Esophagus squamous epithelium (tissue), 5 donors: ENCODE results near the gene UBE2F. TPM values are rescaled to one million over a fixed set of nuclear protein-coding genes. Genes with fewer than 3 reads are reported as not detected.
"Not testable (repeated sequence)": the region's sequence is repeated elsewhere in the genome, so short reads cannot be mapped to it uniquely, and the experiment has no call there.

Experiments used
- DNase-seq: peaks from one replicate; lab custom pipeline; 2025; lab: John Stamatoyannopoulos, UW
- H3K27ac ChIP-seq, 4 donors: fragments of 200-600 bp; sonication (generic); one replicate each; pipeline ENCODE4 v1.5.1; 2016 to 2019; ENCODE audit warnings: mild to moderate bottlenecking in 1 of 4
- H3K27me3 ChIP-seq, 4 donors: fragments of 200-600 bp; sonication (generic); 1 replicate in 3 of 4; 2 replicates in 1 of 4; pipeline versions ENCODE4 v1.5.1 to v1.6.0; 2017 to 2021; ENCODE audit warnings: antibody characterized with exemption in 1 of 4
- H3K36me3 ChIP-seq, 3 donors: fragments of 200-600 bp; sonication (generic); one replicate each; pipeline ENCODE4 v1.5.1; 2016 to 2019
- H3K4me1 ChIP-seq, 3 donors: fragments of 200-600 bp; sonication (generic); one replicate each; pipeline ENCODE4 v1.5.1; 2017 to 2019
- H3K4me3 ChIP-seq, 4 donors: fragments of 200-600 bp; sonication (generic); 1 replicate in 3 of 4; 2 replicates in 1 of 4; pipeline ENCODE4 v1.5.1; 2016 to 2019; ENCODE audit warnings: mild to moderate bottlenecking in 2 of 4, moderate library complexity in 1 of 4
- H3K9me3 ChIP-seq, 3 donors: fragments of 200-600 bp; sonication (generic); one replicate each; pipeline ENCODE4 v1.5.1; 2016 to 2019
- POLR2A ChIP-seq, 4 donors: fragments of 450-650 bp; IDR thresholded peaks; one replicate each; pipeline ENCODE4 v1.6.1; 2017; ENCODE audit warnings: antibody characterized with exemption in 4 of 4, mild to moderate bottlenecking in 4 of 4, moderate library complexity in 3 of 4
- WGBS, 2 donors: methylation state at CpG; one replicate each; pipeline ENCODE4 v1.1.5; 2018; 5-methylcytosine and 5-hydroxymethylcytosine counted together
- intact Hi-C: fragments of 100-400 bp; cut with DNase I; formaldehyde crosslinking; loops from one replicate; pipeline ENCODE4 v1.15.0; 2022
- total RNA-seq, 4 donors: library from RNA; depleted of rRNA; stranded (reverse); fragments of >200 nt; gene quantifications; one replicate each; pipeline ENCODE4 v1.1.0, GENCODE V29; 2016
- TF ChIP-seq, protein P1 (sequence below), 6 experiments: fragments of 450-650 bp in 4 of 6; fragments of 200-600 bp in 2 of 6; sonication (generic) in 2 of 6; IDR thresholded peaks; one replicate each; pipeline ENCODE4 v1.5.1; 2016 to 2019; ENCODE audit warnings: antibody characterized with exemption in 6 of 6, mild to moderate bottlenecking in 4 of 6, moderate library complexity in 4 of 6
- donor health status: DM: yes; HTN: yes; CAD: no.

UBE2F gene
- total RNA-seq, 4 donors from 2014 or later = 54.9 to 84.7 (median 64.8) TPM

DNA sequence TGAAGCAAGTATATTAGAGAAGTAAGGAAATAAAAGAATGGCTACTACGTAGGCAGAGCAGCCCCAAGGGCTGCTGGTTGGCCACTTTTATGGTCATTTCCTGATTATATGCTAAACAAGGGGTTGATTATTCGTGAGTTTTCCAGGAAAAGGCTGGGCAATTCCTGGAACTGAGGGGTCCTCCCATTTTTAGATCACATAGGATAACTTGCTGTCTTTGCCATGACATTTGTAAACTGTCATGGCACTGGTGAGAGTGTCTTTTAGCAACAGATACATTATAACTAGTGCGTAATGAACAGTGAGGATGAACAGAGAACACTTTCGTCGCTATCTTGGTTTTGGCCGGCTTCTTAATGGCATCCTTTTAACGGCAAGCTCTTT is 2.6 kb upstream of the UBE2F start:
- Histone ChIP-seq H3K27ac (no peak overlapping the region), H3K36me3 (no peaks in the 10 kb centered on the region), H3K27me3 (no peaks in the 10 kb centered on the region), H3K4me3 (no peak overlapping the region), H3K4me1 (peaks cover 12 to 28% (median 20%) of the 10 kb centered on the region in 3 donors), H3K9me3 (peaks cover 0 to 23% (median 18%) of the 10 kb centered on the region in 3 donors)
- TF ChIP-seq, protein P1, sequence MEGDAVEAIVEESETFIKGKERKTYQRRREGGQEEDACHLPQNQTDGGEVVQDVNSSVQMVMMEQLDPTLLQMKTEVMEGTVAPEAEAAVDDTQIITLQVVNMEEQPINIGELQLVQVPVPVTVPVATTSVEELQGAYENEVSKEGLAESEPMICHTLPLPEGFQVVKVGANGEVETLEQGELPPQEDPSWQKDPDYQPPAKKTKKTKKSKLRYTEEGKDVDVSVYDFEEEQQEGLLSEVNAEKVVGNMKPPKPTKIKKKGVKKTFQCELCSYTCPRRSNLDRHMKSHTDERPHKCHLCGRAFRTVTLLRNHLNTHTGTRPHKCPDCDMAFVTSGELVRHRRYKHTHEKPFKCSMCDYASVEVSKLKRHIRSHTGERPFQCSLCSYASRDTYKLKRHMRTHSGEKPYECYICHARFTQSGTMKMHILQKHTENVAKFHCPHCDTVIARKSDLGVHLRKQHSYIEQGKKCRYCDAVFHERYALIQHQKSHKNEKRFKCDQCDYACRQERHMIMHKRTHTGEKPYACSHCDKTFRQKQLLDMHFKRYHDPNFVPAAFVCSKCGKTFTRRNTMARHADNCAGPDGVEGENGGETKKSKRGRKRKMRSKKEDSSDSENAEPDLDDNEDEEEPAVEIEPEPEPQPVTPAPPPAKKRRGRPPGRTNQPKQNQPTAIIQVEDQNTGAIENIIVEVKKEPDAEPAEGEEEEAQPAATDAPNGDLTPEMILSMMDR (IDR thresholded peaks at IDR 0.05) = no peak
- TF ChIP-seq POLR2A (IDR thresholded peaks at IDR 0.05) = no peak
- WGBS, 2 donors = 77 to 79% methylated on average over 7 of the region's 7 CpGs
- no peak for DNase-seq
- intact Hi-C loops = no loop called here

DNA sequence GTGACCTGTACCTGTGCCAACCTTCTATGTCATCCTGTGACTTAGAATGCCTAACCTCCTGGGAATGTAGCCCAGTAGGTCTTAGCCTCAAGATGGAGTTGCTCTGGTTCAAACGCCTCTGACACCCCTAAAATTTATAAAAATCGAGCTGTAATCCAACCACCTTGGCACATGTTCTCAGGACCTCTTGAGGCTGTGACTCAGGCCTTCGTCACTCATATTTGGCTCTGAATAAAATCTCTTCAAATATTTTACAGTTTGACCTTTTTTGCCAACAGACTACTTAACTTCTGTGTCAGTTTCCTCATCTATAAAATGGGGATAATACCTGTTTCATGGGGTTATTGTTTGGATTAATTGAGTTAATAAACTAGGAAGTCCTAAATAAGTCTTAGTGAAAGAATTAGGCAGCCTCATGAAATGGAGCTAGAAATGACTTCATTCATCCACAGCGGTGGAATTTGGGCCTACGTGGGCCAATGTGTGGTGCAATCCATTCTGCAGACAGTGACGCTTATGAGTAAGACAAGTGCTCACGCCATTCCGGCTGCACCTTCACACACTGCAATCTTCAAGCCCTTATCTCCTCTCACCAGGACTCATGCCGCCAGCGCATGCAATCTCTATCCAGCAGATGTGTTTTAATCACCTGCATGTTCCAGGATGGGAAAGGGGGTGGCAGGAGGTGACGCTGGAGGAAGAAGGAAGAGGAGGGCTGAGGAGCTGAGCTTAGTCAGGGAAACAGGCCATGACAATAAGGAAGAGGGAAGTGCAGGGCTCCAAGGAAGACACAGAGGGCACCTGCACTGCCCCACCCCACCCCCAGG is 2.0 kb upstream of the UBE2F start:
- TF ChIP-seq, protein P1 (IDR thresholded peaks at IDR 0.05) = peak in 1 of 6 experiments; percentile 22
- TF ChIP-seq POLR2A (IDR thresholded peaks at IDR 0.05) = no peak
- WGBS, 2 donors = 52 to 78% methylated on average over 9 to 11 of the region's 11 CpGs
- DNase-seq = no peak
- Histone ChIP-seq H3K27me3 (no peaks in the 10 kb centered on the region), H3K4me1 (peaks cover 17 to 34% (median 24%) of the 10 kb centered on the region in 3 donors), H3K27ac (peak overlapping the region in 1 of 4 donors; percentile 15), H3K36me3 (no peaks in the 10 kb centered on the region), H3K4me3 (no peak overlapping the region), H3K9me3 (peaks cover 0 to 23% (median 18%) of the 10 kb centered on the region in 3 donors)
- intact Hi-C loops = no loop called here

DNA sequence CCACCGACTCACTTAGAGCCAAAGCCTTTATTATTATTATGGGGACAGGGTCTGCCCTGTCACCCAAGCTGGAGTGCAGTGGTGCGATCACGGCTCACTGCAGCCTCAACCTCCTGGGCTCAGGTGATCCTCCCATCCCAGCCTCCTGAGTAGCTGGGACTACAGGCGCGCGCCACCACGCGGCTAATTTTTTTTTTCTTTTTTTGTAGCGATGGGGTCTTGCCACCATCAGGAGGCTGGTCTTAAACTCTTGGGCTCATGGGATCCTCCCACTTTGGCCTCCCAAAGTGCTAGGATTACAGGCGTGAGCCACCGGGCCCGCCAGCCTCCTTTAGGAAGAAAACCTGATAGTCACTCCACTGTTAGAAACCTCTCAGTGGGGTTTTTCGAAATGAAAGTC is 970 bp upstream of the UBE2F start:
- H3K4me1 ChIP-seq = peaks cover 17 to 44% (median 24%) of the 10 kb centered on the region in 3 donors
- H3K36me3 ChIP-seq, H3K27me3 ChIP-seq, DNase-seq, intact Hi-C loops: not testable (repeated sequence)
- peaks cover 0 to 23% (median 18%) of the 10 kb centered on the region in 3 donors for H3K9me3 ChIP-seq
- WGBS, 2 donors = 74 to 79% methylated on average over 13 of the region's 13 CpGs
- H3K4me3 ChIP-seq = peak overlapping the region in 3 of 4 donors; percentile 67 to 93 (median 74)
- peak overlapping the region in 3 of 4 donors; percentile 68 to 86 (median 81) for H3K27ac ChIP-seq

DNA sequence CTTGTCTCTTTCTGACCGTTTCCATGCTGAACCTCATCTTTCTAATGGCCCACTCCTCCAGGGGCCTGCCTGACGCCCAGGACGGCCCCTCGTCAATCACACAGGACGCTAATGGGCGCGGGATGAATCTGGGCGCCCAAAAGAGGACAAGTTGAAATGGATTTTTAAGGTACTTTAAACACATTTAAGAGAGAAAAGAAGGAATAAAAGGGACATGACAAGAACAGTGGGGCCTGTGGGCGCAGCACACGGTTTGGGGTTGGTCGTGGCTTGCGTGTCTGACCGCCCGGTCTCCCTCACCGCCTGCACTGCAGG is 607 bp upstream of the UBE2F start:
- H3K27me3 ChIP-seq = no peaks in the 10 kb centered on the region
- no peak for DNase-seq
- TF ChIP-seq POLR2A (IDR thresholded peaks at IDR 0.05) = no peak
- TF ChIP-seq, protein P1 (IDR thresholded peaks at IDR 0.05) = no peak
- H3K27ac ChIP-seq = peak overlapping the region; percentile 68 to 92 (median 84)
- peak overlapping the region; percentile 51 to 93 (median 70) for H3K4me3 ChIP-seq
- 3 to 8% methylated on average over 15 of the region's 15 CpGs for WGBS, 2 donors
- H3K9me3 ChIP-seq = peaks cover 0 to 21% (median 18%) of the 10 kb centered on the region in 3 donors
- intact Hi-C loops = no loop called here
- H3K36me3 ChIP-seq = no peaks in the 10 kb centered on the region
- H3K4me1 ChIP-seq = peaks cover 17 to 45% (median 24%) of the 10 kb centered on the region in 3 donors

DNA sequence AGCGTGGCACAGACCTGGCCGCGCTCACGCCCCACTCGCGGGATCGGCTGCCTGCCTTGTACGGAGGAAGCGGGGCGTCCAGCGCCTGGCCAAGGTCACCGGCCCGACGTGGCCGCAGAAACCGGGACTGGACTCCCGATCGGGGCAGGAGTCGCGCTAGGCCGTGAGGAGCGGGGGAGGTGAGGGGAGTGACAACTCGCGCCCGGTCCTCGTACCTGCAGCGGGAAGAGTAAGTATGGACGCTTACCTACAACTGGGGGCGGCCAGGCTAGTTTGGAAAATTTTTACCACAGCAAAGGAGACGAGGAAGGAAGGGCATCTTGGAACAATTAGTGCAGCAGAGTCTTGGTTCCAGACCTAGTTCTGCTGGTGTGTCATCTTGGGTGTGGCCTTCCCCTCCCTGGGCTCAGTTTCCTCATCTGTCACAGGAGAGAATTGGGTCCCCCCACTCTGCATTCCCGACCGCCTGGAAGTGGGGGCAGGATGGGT is 693 bp downstream of the UBE2F start:
- intact Hi-C loops = no loop called here
- no peak for DNase-seq
- TF ChIP-seq, protein P1 (IDR thresholded peaks at IDR 0.05) = no peak
- TF ChIP-seq POLR2A (IDR thresholded peaks at IDR 0.05) = no peak
- peak overlapping the region; percentile 73 to 92 (median 84) for H3K27ac ChIP-seq
- H3K4me3 ChIP-seq = peak overlapping the region; percentile 51 to 93 (median 70)
- no peaks in the 10 kb centered on the region for H3K27me3 ChIP-seq
- H3K9me3 ChIP-seq = peaks cover 0 to 8% (median 7%) of the 10 kb centered on the region in 3 donors
- H3K36me3 ChIP-seq = no peaks in the 10 kb centered on the region
- 3 to 6% methylated on average over 4 to 10 of the region's 32 CpGs for WGBS, 2 donors
- peaks cover 17 to 45% (median 24%) of the 10 kb centered on the region in 3 donors for H3K4me1 ChIP-seq
